ELF-1 (cell line): ENCODE data around the gene CLCF1.

Experiments
- DNase-seq: peaks from one replicate; pipeline ENCODE4 v3.0.0-alpha.2; 2016; ENCODE audit warnings: low read depth, low spot score

Gene CLCF1

DNA sequence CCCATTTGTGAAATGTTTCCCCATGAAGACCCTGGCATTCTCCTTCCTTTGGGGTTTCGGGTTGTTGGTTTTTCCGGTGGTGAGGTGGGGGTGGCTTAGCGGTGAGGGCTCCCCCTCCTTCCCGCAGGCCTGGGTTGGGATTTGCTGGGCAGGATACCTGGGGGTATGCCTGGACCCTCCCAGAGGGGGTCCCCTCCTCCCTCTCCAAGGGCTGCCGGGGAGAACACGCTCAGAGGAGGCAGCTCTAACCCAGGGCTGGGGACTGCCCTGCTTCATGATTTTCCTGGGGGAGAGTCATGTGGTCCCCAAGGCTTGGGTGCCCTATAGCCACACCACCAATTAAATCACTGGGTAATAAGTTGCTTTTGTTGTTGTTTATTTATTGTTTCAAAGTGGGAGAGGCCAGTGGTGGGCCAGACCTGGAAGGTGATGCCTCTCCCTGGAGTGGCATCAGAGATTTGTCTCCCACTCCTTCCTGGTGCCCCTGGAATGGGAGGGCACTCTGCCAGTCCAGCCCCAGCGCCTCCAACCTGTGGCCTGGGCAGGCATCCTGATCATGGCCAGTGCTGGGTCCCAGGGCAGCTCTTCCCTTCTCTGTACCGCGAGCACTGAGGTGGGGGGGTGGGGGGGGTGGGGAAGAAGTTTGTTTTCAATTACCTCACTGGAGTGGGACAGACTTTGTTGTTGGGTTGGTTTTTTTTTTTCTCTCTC is 1.3 kb upstream of the CLCF1 start:
- DNase-seq, result no peak

DNA sequence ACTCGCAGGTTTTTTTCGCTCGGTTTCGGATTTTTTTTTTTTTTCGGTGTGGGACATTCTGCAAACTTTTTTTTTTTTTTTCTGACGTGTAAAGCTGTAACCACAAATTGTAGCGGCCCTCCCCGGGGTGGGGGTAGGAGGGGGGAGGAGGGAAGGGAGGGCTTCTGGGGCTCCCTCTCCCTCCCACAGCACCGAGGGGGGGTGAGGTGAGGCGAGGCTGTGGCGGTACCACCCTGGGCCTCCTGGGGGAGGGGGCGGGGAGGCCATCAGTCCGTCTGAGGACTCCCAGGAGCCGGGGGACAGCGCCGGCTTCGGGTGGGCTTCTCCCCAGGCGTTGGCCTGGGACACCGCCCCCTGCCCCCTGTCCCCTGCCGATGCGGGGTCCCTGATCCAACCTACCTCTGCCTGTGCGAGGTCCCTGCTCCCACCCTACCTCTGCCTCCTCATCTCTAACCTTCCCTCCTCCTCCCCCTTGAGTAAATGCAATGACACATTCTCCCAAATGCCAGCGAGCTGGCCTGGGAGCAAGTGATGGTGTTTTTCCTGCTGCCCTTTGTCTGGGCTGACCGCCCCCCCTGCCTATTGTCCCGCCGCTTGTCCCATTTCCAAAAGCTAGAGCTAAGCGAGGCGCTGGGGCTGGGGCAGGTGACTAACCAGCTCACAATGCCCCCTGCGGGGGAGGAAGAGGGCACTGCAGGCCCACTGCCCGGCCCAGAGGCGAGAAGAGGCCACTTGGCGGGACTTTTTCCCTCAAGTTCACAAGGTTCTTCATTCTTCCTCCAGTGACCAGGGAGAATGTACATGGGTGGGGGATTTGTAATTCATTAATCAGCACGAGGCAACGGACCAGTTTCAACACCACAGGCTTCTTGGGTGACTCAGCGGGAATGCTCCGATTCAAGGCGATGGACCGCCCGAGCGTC is 511 bp upstream of the CLCF1 start:
- peak; percentile 89 for DNase-seq

DNA sequence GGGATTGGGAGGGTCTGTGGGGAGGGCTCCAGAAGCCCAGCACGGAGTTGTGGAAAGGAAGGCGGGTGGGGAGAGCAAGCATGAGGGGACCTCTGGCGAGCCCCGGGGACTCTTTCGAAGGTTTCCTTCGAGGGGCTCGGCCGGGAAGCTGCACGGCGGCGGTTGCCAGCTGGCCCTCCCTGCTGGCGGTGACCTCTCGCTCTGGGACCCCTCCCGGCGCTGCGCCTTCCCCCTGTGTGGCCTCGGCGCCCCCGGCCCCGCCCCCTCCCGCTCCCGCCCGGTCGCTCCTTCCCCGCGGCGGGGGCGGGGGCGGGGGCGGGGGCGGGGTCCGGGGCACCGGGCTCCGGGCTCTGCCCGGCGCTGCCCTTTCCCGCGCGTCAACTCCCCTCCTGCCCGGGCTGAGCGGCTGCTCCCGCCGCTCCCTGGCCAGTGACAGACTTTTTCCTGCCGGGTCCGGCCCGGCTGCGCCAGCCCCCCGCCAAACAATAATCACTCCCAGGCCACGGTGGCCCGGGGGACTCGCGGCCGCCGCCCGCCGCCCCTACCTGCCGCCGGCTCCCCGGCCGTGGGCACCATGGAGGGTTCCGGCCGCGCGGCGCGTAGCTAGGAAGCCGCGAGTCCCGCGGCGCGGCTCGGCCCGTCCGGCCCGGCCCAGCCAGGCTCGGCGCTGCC is 941 bp downstream of the CLCF1 start:
- no peak for DNase-seq

DNA sequence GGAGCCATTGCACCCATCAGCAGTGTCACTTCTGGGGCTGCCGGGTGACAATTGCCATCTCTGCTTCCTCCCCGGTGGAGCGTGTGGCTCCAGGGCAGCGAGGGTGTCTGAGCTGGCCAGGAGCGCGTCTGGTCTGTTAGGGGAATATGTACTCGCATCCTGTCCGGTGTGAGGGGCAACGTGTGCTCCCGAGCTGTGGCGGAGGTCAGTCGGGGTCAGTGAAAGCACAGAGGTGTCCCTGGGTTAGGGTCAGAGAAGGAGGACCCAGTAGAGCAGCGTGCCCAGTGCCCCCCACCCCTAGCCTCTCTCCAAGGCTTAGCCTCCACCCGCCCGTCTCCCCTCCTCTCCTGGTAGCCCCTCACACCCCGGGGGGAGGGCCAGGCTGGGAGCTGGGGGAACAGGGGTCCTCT is 1.5 kb downstream of the CLCF1 start:
- DNase-seq, result no peak

DNA sequence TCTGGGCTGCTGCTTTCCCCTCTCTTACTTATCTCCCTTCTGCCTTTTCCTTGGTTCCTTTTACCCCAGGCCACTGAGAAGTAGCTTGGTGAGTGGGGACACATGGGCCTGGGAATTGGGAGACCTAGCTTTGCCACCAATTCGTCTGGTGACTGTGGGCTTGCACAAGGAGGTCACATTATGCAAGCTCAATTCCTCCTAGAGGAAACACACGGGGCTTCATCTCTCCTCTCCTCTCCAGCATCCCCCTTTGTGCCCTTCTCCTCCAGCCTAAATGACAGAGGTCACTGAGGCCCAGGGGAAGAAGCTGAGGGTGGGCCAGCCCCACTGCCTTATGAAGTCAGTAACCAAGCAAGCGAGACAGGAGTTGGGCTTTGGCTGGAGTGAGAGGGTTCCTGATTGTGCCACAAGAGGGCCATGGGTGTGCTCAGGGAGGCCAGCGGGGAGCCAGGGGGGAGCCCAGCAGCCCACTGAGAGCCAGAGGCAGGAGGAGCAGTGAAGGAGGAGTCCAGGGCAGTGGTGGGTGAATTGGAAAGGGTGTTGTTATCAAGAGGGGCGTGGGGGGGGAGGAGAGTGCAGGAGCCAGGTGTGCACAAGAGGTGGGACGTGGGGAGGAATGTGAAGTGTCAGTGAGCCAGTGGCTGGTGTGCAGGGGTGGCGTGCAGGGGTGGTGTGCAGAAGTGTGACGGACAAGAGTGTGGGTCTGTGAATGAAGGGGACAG is 2.0 kb downstream of the CLCF1 start:
- DNase-seq, result peak; percentile 69

DNA sequence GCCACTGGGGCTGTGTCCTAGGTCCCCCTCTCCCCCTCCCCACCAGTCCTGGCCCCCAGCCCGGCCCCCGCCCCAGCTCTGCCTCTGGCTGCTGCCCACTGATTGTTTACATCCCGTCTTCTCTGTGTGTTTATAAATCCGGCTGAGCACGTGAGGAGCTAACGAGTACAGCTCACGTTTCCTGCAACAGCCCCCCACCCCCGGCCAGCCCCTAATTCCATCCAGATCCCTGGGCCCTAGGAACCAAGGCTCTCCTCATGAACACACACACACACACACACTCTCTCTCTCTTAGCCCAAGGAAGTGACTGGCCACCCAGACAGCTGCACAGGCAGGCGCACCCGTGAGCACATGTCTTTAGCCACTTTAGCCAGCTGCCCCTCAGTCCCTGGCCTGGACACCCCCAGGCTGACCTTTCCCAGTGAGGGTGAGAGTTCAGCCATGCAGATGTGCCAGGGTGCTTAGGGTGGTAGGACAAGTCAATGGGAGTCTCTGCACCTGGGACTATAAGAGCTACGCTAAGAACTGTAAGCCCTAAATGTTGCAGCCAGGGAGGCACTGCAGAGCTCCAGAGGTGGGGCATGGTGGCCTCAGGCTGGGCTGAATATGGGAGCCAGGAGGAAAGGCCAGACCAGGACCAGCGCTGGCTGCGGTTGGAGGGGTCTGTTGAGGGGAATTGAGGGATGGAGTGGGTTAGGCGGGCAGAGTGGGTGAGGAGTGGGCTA is 2.9 kb downstream of the CLCF1 start:
- DNase-seq, result no peak

DNA sequence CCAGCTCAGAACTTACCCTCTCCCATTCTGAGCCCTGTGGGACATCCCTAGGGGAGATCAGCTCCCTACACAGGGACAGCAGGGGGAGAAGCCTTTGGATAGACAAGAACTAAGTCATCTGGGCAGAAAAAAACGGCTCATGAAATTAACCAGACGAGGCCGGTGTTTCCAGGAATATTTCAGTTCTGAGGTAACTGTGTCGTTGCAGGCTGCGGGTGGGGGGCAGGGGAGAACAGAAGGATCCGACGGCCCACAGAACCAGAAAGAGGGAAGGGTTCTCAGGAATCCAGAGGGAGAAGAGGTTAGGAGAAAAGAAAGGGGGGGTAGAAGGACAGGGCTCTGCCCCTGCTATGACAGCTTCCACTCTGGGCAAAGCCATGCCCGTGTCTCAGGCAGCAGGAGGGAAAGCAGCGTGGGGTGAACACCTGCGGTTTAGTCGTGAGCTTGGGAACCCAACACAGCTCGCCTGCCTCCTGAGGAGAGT is 3.6 kb downstream of the CLCF1 start:
- DNase-seq, result no peak

DNA sequence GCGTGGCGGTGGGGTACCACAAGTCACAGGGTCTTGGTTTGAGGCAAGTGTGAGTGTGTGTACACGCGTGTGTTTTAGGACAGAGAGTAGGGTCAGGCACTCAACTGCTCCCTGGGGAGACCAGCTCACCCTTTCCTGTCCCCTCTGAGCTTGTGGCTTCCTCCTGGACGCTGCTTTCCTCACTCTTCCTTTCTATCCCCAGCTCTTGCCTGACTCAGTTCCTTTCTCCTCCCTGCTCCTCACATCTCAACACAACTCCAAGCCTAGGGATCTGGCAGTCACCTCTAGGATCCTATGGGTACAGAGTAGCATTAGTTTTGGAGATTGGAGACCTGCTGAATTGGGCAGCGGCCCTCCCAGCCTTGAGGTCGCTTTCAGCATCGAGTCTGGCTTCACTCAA is 4.1 kb downstream of the CLCF1 start:
- no peak for DNase-seq

DNA sequence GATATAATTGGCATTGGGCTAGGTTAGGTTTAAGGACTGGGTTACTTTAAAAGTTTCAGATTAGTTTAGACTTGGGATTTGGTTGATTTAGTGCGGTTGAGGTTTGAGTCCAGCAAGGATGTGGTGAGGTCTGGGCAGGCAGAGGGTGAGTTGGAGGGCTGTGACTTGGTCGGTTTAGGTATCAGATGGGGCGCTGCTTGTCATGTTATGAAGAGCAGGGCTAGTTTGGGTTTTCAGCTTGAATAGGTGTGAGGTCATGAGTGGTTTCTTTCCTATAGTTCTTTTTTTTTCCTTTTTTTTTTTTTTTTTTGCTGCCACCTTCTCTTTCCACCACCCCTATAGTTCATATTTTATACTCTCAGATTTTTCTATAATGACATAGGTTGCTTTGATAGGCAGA is 4.8 kb downstream of the CLCF1 start:
- no peak for DNase-seq

DNA sequence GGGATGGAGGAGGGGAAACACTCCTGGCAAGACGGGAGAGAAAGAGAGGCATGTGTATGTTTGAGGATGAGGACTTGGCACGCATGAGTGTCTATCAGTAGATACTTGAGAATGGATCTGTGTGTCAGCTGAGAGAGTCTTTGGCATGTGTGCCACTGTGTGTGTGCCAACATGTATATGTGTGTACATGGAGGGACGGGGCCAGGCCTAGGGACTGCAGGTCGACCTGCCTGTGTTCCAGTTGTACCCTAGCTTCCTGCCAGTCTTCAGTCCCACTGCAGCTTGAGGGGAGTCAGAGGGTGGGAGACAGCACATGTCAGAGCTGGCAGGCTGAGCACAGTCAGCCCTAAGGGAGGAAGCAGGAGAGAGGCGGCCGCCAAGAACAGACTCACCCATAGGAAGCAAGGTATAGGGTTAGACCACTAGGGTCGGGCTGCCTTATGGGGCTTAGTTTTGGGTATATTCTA is 5.6 kb downstream of the CLCF1 start:
- no peak for DNase-seq

DNA sequence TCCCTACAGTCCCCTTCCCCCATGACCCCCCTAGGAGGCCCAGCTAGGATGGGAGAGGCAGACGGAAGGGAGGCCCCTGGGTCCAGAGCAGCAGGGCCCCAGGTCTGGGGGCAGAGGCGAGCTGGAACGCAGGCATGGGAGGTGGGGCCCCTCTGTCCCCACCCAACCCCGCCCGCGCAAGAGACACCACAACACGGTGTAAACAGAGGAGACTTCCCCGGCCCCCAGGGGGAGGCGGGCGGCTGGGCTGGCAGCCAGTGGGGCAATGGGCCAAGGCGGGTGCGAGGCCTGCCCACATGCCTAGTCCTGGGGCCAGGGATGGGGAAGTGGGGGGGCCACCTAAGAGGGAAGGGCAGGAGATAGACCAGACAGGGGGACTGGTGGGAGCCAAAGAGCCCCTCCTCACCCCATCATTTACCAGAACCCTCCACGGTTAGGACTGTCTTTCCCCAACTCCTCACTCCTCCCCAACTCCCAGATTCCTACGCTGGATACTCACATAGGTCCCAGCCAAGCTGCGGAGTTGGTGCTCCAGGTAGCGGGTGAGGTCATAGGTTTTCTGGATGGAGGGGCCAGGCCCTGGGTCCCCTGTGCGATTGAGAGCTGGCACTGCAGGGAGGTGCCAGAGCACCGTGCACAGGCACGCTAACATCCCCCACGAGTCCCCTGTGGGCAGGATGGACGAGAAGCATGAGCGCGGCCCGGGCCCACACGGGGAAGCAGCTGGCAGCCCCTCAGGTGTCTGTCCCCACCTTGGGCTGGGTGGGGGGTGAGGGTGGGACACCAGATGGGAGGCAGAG is 6.2 kb downstream of the CLCF1 start:
- DNase-seq, result no peak

DNA sequence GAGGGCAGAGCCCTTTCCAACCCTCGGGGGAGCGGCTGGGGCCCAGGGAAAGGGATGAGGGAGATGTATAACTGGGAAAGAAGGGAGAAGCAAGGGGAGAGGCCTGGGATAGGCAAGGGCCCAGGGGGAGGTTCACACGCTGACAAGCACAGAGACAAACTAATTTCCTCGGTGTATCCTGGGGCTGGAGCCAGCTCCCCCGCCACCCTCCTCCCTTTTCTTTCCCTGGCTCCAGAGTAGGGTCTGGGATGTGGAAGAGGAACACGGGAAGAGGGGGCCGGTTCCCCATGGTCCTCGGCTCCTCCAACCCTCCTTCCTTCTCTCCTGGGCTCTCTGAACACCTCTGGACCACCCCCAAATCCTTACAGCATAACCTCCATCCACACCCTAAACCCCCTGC is 6.9 kb downstream of the CLCF1 start:
- DNase-seq, result no peak

DNA sequence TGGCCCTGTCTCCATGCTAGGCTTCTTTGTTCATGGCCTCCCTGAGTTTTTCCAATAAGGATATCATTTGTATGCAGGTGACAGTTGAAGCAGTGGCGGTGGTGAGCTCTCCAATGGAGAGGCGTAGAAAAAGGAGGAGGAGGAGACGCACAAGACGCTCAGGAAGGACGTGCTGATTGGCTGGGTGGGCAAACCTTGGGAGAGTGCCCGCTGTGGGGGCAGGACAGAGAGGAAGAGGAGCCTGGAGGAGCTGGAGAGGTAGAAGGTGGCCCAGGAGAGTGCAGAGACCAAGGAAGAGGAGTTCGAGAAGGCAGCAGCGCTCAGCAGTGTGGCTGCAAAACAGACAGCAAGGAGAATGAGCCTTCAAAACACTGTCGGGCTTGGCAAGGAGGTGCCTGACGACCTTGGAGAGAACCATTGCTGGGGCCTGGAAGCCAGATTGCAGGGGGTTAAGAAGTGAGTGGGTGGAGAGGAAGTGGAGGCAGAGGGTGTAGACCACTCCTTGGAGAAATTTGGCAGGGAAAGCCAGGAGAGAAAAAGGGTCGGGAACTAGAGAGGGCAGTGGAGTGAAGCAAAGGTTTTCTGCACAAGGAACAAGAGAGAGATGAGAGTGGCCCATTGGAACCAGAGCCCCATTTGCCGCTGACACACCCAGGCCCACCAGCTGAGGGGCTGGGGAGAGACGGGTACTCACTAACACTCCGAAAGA is 7.5 kb downstream of the CLCF1 start:
- no peak for DNase-seq

DNA sequence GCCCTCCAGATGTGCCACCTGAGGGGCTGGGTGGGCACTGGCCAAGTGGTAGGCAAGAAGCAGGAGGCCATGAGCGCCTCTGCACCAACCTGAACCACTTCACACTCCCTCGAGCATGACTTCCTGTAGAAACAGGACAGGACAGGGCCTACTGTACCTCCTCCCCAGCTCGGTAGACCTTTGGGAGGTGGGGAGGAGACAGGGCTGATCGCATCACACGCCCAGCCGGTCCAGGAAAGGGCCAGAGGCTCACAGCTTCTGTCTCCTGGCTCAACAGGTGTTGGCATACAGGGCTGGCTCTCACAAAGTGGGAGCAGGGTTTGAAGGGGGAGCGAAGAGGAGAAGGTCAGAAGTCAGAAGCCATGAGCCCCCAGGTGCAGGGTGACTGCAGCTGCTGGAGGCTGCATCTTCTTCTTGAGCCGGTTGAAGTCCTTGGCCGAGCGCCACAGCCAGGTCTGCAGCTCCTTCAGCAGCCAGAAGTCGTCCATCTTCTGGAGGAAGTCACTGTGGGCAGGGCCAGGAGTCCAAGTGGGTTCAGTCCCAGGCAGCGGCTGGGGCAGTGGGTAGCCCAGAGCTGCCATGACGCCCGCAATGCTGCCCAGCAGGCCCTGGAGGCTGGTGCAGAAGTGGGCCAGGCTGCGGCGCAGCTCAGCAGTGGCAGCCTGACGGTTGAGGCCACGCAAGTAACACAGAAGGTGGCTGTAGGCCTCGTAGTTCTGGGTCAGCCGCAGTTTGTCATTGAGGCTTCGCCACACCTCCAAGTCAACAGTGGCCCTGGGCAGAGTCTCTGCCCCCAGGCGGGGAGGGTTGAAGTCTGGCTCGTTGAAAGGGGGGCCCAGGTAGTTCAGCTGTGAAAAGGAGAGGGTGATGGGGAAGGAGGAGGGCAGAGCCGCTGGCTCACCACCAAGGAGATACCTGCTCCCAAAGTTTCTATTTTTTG is 8.3 kb downstream of the CLCF1 start:
- DNase-seq, result no peak

DNA sequence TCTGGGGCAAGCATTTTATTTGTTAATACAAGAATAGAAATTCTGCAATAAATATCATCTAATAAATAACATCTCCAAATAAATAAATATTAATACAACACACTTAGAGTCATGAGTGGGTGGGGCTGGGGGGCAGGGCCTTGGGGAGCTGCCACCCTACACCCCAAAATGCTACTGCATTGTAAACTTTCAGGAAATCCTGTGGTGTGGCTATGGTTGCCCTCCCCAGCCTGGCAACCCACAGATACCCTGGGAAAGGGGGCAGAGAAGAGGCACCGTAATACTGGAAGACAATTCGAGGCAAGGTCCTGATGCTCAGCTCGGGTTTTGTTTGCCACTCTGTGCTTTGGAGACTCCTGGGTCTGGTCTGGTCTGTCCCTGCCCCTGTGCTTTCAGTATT is 9.2 kb downstream of the CLCF1 start:
- no peak for DNase-seq

DNA sequence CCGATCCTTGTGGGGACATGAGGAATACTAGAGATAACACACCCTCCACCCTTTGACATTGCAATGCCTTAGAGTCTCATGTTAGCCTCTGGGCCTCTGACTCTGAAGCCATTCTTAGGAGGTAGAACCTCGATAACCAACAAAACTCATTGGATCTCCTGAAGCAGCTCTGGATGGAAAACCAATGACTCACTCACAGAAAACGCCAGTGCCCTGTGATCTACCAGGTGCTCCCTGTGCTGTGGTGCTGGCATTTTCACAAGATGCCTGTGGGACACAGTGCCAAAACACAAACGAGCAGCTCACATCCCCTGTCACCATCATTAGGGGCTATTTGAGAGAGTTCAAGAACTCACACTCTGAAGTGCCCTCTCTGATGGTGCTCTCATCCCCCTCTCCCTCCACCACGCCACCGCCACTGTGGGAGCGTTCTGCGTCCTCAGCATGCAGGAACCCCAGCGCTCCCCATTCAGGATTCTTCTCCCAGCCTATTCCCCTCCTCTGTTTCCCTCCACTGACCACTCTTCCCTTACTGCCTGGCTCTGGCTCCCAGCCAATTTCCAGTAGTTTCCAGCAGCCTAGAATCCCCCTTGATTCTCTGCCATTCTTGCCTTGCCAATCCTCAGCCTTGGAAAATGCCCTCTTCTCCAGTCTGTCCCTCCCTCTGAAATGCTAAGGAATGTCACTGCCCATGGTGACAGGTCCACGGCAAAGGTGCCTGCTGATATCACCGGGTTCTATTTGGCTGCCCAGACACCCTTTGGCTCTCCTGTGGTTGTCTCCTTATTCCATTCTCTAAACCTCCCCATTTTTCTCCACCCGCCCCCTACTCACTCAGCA is 15.3 kb downstream of the CLCF1 start:
- no peak for DNase-seq

DNA sequence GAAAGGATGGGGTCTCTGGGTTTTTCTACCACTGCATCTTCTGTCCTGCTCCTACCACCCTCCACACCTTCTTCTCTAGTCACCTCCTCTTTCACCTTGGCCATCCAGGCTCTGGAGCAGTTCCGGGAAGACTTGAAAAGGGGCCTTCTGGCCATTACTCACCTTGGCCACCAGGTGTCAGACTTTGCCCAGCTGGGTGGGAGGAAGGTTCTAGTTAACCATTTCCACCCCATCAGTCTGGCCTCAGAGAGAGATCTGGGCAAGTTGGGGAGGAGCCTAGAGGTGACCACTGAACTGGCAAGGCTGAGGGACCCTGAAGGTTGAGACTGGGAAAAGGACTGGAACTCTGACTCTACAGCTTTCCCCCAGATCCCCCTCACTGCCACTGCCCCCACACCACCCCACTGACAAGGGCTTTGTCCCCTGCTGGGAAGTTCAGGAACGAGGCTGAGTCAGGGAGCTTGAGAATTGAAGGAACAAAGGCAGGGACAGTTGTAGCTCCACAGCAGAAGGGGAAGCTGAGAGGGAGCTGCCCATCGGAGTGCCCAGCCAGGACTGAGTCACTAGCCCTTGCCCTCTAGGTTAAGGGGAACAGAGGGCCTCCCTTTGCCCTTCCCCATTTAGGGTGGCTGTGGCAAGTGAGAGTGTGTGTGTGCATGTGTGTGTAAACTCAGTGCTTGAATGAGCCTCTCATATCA is 16.4 kb downstream of the CLCF1 start:
- DNase-seq, result peak; percentile 89
